Adrenal gland (tissue), 19 donors: ENCODE measurements around the gene TMED6. TPM values are rescaled to one million over a fixed set of nuclear protein-coding genes. Genes with fewer than 3 reads are reported as not detected.

Source experiments
- DNase-seq, 7 donors: peaks; one replicate each; pipeline ENCODE4 v3.0.0-alpha.2; 2019 to 2020
- H3K27ac ChIP-seq, 5 donors: fragments of 200-600 bp; sonication (generic) in 4 of 5; 1 replicate in 3 of 5; 2 replicates in 2 of 5; pipeline versions ENCODE4 v1.5.1 to v1.8.0; 2016 to 2020; ENCODE audit warnings: mild to moderate bottlenecking in 1 of 5
- H3K27me3 ChIP-seq: fragments of 200-600 bp; 2 replicates; pipeline ENCODE4 v1.8.0; 2021
- H3K36me3 ChIP-seq, 2 donors: fragments of 200-600 bp; replicated peaks in 1 of 2; 1 replicate in 1 of 2; 2 replicates in 1 of 2; pipeline versions ENCODE4 v1.5.1 to v1.8.0; 2018 to 2022
- H3K4me1 ChIP-seq, 2 donors: fragments of 200-600 bp; replicated peaks in 1 of 2; 1 replicate in 1 of 2; 2 replicates in 1 of 2; pipeline versions ENCODE4 v1.5.1 to v1.8.0; 2018 to 2021
- H3K4me3 ChIP-seq, 4 donors: fragments of 200-600 bp; sonication (generic) in 3 of 4; one replicate each; pipeline ENCODE4 v1.5.1; 2016 to 2018
- H3K9me3 ChIP-seq, 3 donors: fragments of 200-600 bp; sonication (generic) in 1 of 3; replicated peaks in 1 of 3; 1 replicate in 2 of 3; 2 replicates in 1 of 3; pipeline versions ENCODE4 v1.5.1 to v1.8.0; 2016 to 2021
- CTCF ChIP-seq, 6 experiments: fragments of 450-650 bp in 4 of 6; fragments of 200-600 bp in 2 of 6; sonication (generic) in 1 of 6; IDR thresholded peaks; 1 replicate in 5 of 6; 2 replicates in 1 of 6; pipeline versions ENCODE4 v1.5.1 to v1.8.0; 2016 to 2021; ENCODE audit warnings: antibody characterized with exemption in 6 of 6, mild to moderate bottlenecking in 2 of 6, moderate library complexity in 1 of 6
- POLR2A ChIP-seq, 2 donors: fragments of 450-650 bp; IDR thresholded peaks; one replicate each; pipeline ENCODE4 v1.6.1; 2017; ENCODE audit warnings: antibody characterized with exemption in 2 of 2, mild to moderate bottlenecking in 2 of 2, moderate library complexity in 1 of 2
- WGBS, 4 donors: extraction: QIAGEN DNeasy Blood & Tissue Kit in 2 of 4; methylation state at CpG; one replicate each; pipeline versions ENCODE4 v1.1.5 to v1.1.7; 2013 to 2017; 5-methylcytosine and 5-hydroxymethylcytosine counted together
- intact Hi-C, 2 donors: fragments of 100-400 bp; cut with DNase I; formaldehyde crosslinking; loops; one replicate each; pipeline versions ENCODE4 v1.14.1 to v1.15.0; 2022 to 2023
- long read RNA-seq, 10 donors: library from polyadenylated mRNA in 3 of 10; unstranded in 2 of 10; stranded (forward) in 1 of 10; transcript quantifications; one replicate each; pipeline ENCODE4 v2.0.0 and lab custom pipeline, GENCODE V29; 2021 to 2026
- polyA plus RNA-seq, 3 donors: library from polyadenylated mRNA; stranded (reverse); fragments of 200-250 nt in 2 of 3; fragments of 350-450 nt in 1 of 3; fragmentation: Illumina TruSeq in 1 of 3; extraction: RNeasy Lipid Tissue Mini Kit (QIAGEN cat#74804) in 1 of 3; gene quantifications; one replicate each; pipeline ENCODE4 v1.2.3, GENCODE V29; 2013 to 2014
- total RNA-seq, 9 donors: library from RNA; depleted of rRNA in 4 of 9; stranded (reverse); fragments of >200 nt in 4 of 9; fragments of 120-200 nt in 1 of 9; fragmentation: NEBNext Ultra II Directional in 1 of 9; extraction: Animal tissue kit (Norgen Biotek cat#: 25700) in 1 of 9; gene quantifications; one replicate each; pipeline versions ENCODE4 v1.1.0 to v1.2.4, GENCODE V29; 2013 to 2023
- donor health status: healthy with polysubstance abuse.
- donor health status: Bipolar disorder and iron deficiency.
- donor health status: DM: yes; HTN: yes; CAD: no.
- donor health status: DM: no; HTN: no; CAD: no.
- donor health status: DM: no; HTN: no; CAD: no.
- donor health status: DM: yes; HTN: yes; CAD: no.

Gene TMED6
- total RNA-seq (under 1 TPM in 5 of 9 donors, not detected in 4; 0.22 to 0.56 (median 0.42) TPM), polyA plus RNA-seq (1 to 10 TPM in 1 of 3 donors, under 1 TPM in 1, not detected in 1; 0.22 to 2.5 TPM)
- long read RNA-seq, donor 1: 0 reads
- long read RNA-seq, donor 2: 0 reads
- long read RNA-seq, donor 3: 0 reads
- long read RNA-seq, donor 4, partial matches to known transcripts: 0 of 1 reads
- long read RNA-seq, donor 4, other reads (novel, unspliced or antisense): 1 of 1 reads
- long read RNA-seq, donor 5: 0 reads
- long read RNA-seq, donor 6: 0 reads
- long read RNA-seq, donor 7: 0 reads
- long read RNA-seq, donor 8: 0 reads
- long read RNA-seq, donor 9: 0 reads
- long read RNA-seq, donor 10, partial matches to known transcripts: 0 of 1 reads
- long read RNA-seq, donor 10, other reads (novel, unspliced or antisense): 0 of 1 reads

GRCh38 chr16:69351309-69352027 lies at the start of gene TMED6:
TSS of gene TMED6 (minus strand) at chr16:69351786. CDS start at chr16:69351753, 33 bp downstream.
- WGBS, 4 donors: 79 to 89% (median 87%) methylated on average over 8 to 12 of the region's 12 CpGs
- intact Hi-C loops: no loop called here
- peaks cover 0 to 9% of the 10 kb centered on the region in 2 donors for H3K4me1 ChIP-seq
- H3K27me3 ChIP-seq: no peaks in the 10 kb centered on the region
- DNase-seq: no peak
- no peak within 1 kb of the TSS for H3K4me3 ChIP-seq
- no peak for TF ChIP-seq CTCF (IDR thresholded peaks at IDR 0.05)
- no peak for TF ChIP-seq POLR2A (IDR thresholded peaks at IDR 0.05)
- H3K27ac ChIP-seq: no peak within 1 kb of the TSS
- peaks cover 0 to 18% of the 10 kb centered on the region in 2 donors for H3K36me3 ChIP-seq
- H3K9me3 ChIP-seq: no peaks in the 10 kb centered on the region

- H3K4me1 ChIP-seq: peaks cover 40 to 62% of the 10 kb centered on the region in 2 donors
- H3K27me3 ChIP-seq: no peaks in the 10 kb centered on the region
- peak overlapping the region in 3 of 5 donors; percentile 51 to 87 (median 69) for H3K27ac ChIP-seq
- TF ChIP-seq POLR2A (IDR thresholded peaks at IDR 0.05) (no peak), CTCF (IDR thresholded peaks at IDR 0.05) (no peak)
- H3K36me3 ChIP-seq: no peaks in the 10 kb centered on the region
- WGBS, 4 donors: 54 to 61% (median 55%) methylated on average over 3 of the region's 3 CpGs
- no peak overlapping the region for H3K4me3 ChIP-seq
- no peak for DNase-seq
- no peaks in the 10 kb centered on the region for H3K9me3 ChIP-seq
- intact Hi-C loops: loop anchor here in 1 of 2 donors (10.0 kb wide), 2 partner anchors 85 to 355 kb away; partner anchors contain the start of gene NOB1
These were observed 47.8 kb upstream of the TMED6 start for GRCh38 chr16:69399361-69399760.

GRCh38 chr16:69397821-69398521 lies 46.4 kb upstream of the TMED6 start:
- peak; percentile 71 to 85 (median 80) for DNase-seq
- Histone ChIP-seq H3K27me3 (no peaks in the 10 kb centered on the region), H3K27ac (peak overlapping the region; percentile 48 to 87 (median 69)), H3K4me1 (peaks cover 30 to 48% of the 10 kb centered on the region in 2 donors), H3K36me3 (no peaks in the 10 kb centered on the region), H3K4me3 (no peak overlapping the region), H3K9me3 (no peaks in the 10 kb centered on the region)
- TF ChIP-seq POLR2A (IDR thresholded peaks at IDR 0.05) (peak in 1 of 2 donors; percentile 5), CTCF (IDR thresholded peaks at IDR 0.05) (peak; percentile 37 to 84 (median 78))
- intact Hi-C loops: loop anchor here in 1 of 2 donors (10.0 kb wide), 2 partner anchors 87 to 357 kb away; partner anchors contain the start of gene NOB1
- 15 to 25% (median 20%) methylated on average over 6 of the region's 6 CpGs for WGBS, 4 donors
